ENCODE data around the gene RRAGB.
"Not testable (repeated sequence)": the region's sequence is repeated elsewhere in the genome, so short reads cannot be mapped to it uniquely, and the experiment has no call there.

The RRAGB gene, protein sequence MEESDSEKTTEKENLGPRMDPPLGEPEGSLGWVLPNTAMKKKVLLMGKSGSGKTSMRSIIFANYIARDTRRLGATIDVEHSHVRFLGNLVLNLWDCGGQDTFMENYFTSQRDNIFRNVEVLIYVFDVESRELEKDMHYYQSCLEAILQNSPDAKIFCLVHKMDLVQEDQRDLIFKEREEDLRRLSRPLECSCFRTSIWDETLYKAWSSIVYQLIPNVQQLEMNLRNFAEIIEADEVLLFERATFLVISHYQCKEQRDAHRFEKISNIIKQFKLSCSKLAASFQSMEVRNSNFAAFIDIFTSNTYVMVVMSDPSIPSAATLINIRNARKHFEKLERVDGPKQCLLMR

DNA sequence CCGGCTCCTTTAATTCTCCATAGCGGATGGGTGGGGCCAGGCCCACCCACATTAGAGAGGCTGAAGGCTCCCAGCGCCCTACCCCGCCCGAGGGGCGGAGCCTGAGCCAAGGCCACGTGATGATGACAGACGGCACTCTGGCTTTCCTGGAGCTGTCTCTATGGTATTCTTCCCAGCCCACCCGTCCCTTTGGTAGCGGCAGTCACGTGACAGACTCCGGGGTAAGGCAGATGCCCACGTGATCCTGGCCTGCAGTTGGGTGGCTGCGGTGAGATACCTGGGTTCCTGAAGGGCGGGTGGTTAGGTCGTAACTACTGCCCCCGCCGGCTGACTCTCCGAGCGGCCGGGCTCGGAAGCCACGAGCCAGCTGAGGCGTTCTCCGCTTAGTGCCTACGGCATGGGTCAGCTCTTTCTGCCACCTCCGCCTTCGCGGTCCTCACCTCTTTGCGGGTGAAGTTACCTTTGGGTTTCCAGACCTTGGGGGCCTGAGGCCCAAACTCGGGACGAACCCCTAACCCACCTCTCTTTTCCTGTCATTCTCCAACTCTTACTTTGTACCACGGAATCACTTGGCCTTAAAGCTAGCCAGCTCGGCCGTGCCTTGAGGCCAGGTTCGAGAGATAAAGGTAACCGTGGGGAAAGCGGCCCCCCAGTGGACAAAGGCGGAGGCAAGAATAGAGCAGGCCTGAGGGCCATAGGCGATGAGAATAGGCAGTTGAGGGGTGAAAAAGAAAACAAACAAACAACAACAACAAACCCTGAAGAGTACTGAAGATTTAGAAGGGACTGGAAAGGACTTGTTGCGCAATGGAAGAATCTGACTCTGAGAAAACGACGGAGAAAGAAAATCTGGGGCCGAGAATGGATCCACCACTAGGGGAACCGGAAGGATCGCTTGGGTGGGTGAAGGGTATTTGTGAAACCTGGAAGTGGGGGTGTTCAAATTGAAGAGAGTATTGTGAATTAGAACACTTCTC, at the start of gene RRAGB:
RRAGB (plus strand) TSS at position 229 of the 977 bp plus-strand sequence; CDS start at position 808, 579 bp downstream.
- peak; percentile 77 for FAIRE-seq

DNA sequence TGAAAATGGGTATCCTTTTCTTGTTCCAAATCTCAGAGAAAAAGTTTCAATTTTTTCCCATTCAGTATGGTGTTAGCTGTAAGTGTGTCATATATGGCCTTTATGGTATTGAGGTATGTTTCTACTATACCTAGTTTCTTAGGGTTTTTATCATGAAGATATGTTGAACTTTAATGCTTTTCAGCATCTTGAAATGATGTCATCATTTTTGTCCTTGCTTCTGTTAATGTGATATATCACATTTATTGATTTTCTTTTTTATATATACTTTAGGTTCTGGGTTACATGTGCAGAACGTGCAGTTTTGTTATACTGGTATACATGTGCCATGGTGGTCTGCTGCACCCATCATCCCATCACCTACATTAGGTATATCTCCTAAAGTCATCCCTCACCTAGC, 49.5 kb upstream of the RRAGB start:
- FAIRE-seq = no peak

DNA sequence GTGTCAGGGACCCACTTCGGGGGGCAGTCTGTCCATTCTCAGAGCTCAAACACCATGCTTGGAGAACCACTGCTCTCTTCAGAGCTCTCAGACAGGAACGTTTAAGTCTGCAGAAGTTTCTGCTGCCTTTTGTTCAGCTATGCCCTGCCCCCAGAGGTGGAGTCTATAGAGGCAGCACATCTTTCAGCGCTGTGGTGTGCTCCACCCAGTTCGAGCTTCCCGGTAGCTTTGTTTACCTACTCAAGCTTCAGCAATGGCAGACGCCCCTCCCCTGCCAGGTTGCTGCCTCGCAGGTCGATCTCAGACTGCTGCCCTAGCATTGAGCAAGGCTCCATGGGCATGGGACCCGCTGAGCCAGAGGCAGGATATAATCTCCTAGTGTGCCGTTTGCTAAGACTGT, 29.0 kb upstream of the RRAGB start:
- not testable (repeated sequence) for FAIRE-seq

DNA sequence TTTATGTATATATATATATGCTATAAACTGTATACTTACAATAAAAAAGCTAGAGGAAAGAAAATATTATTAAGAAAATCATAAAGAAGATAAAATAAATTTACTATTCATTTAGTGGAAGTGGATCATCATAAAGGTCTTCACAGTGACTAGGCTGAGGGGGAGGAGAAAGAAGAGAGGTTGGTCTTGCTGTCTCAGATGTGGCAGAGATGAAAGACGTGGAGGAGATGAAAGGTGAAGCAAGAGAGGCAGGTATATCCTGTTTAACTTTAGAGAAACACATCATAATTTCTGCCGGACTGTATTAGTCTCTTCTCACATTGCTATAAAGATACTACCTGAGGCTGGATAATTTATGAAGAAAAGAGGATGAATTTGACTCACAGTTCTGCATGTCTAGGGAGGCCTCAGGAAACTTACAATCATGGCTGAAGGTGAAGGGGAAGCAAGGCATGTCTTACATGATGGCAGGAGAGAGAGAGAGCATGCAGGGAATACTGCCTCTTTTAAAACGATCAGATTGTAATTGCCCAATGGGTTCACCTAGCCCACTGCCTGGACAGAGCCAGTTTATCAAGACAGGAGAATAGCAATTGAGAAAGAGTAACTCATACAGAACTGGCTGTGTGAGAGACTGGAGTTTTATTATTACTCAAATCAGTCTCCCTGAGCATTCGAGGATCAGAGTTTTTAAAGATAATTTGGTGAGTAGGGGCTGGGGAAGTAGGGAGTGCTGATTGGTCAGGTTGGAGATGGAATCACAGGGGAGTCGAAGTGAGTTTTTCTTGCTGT, 22.1 kb upstream of the RRAGB start:
- no peak for FAIRE-seq

DNA sequence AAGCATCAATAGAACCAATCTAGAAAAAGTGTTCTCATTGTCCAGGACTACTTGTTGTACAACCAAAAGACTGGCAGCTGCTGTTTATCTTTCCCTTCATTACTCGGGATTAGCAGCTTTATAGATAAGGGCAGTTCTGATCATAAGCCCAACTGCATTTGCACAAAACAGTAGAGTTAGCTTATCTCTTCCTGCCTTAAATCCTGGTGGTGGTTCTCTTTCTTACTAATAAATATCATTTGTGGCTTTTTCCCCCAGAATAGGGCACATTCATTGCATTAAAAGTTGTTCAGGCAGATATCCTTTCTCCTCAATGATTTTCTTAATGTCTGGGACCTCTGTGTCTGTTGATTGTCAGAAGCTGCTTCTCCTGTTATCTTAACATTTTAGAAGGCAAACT, 20.2 kb upstream of the RRAGB start:
- FAIRE-seq = no peak

DNA sequence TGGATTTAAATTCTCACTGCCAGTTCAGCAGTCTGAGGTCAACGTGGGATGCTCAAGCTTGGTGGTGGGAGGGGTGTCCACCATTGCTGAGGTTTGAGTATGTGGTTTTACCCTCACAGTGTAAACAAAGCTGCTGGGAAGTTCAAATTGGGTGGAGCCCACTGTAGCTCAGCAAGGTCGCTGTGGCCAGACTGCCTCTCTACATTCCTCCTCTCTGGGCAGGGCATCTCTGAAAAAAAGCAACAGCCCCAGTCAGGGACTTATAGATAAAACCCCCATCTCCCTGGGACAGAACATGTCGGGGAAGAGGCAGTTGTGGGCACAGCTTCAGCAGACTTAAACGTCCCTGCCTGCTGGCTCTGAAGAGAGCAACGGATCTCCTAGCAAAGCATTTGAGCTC, 14.9 kb upstream of the RRAGB start:
- no peak for FAIRE-seq

DNA sequence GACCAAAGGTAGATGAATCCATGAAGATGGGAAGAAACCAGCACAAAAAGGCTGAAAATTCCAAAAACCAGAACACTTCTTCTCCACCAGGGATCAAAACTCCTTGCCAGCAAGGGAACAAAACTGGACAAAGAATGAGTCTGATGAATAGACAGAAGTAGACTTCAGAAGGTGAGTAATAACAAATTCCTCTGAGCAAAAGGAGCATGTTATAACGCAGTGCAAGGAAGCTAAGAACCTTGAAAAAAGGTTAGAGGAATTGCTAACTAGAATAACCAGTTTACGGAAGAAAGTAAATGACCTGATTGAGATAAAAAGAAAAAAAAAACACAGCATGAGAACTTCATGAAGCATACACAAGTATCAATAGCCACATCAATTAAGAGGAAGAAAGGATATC, 14.1 kb upstream of the RRAGB start:
- not testable (repeated sequence) for FAIRE-seq

DNA sequence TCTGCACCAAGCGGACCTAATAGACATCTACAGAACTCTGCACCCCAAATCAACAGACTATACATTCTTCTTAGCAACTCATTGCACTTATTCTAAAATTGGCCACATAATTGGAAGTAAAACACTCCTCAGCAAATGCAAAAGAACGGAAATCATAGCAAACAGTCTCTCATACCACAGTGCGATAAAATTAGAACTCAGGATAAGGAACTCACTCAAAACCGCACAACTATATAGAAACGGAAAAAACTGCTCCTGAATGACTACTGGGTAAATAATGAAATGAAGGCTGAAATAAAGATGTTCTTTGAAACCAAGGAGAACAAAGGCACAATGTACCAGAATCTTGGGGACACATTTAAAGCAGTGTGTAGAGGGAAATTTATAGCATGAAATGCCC, 12.5 kb upstream of the RRAGB start:
- FAIRE-seq = not testable (repeated sequence)

DNA sequence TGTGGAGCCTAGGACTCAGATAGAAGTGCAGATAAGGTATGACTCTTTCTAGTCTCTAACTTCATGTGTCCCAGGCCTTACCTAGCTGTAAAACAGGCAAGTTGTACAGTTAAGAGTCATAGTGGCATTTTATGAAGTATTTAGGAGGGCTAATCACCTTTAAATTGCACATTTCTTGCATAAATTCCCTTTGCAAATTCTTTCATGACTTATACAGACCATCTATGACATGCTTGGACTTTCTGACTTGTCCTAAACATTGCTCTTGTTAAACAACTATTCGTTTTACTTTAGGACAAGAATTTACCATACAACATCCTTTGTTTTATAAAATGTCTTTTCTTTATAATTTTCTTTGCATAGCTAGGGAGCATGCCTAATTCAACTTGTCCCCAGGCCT, 7.8 kb upstream of the RRAGB start:
- no peak for FAIRE-seq

DNA sequence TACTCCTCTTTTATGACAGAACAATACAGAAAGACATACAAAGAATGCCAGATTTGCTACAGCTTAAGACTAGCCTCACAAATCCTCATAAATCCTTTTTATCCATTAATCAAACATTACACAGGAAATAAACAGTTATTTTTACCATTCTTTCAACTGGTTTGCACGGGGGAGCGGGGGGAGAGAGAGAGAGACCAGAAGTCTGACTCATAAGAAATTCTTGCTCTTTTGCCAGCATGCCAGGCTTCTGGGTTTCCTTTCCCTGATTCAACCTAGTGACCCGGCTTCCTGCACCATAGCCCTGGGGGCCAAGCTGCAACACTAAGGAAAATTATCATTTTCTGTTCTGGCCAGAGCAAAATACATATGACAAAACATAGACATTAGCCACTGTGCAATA, 6.8 kb upstream of the RRAGB start:
- no peak for FAIRE-seq

DNA sequence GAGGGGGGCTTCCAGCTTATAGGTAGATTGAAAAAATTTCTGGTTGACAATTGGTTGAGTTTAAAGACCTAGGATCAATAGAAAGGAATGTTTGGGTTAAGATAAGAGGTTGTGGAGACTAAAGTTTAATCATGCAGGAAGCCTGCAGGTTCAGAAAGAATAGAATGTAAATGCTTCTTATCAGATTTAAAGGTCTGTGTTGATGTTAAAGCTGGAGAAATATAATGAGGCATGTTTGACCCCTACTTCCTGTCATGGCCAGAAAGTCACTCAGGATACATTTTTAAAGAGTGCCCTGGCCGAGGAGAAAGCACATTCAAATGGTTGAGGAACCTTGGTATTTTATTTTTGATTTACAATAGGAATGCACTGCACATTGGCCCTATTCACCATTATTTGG, 3.9 kb upstream of the RRAGB start:
- no peak for FAIRE-seq

DNA sequence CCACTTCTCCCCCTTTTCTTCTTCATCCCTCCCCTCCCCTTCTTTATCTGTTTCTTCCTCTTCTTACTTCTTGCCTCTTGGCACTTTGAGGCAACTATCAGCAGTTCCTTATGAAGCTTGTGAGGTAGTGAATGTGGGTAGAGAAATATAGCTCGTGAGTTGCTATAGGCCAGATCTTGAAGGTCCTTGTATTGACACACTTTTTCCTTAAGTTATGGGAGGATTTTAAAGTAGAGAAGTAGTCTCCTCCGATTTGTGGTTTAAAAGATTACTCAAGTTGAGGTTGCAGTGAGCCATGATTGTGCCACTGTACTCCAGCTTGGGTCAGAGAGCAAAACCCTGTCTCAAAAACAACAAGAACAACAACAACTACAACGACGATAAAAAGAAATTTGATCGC, 3.4 kb upstream of the RRAGB start:
- no peak for FAIRE-seq

DNA sequence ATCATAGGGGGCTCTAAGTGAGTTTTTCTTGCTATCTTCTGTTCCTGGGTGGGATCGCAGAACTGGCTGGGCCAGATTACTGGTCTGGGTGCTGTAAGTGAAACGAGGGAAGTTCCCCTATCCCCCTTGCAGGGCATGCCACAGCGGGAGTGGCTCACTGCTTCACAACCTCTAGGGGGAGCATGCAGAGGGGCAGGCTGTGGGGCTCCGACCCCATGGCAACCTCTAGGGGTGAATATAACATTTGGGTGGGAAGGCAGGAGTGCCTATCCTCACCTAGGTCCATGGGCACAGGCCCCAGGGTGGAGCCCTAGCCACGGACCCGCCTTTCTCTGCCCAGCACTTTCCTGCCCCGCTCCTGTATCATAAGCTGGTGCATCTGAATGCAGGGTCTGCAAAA, 1.7 kb upstream of the RRAGB start:
- FAIRE-seq = no peak

DNA sequence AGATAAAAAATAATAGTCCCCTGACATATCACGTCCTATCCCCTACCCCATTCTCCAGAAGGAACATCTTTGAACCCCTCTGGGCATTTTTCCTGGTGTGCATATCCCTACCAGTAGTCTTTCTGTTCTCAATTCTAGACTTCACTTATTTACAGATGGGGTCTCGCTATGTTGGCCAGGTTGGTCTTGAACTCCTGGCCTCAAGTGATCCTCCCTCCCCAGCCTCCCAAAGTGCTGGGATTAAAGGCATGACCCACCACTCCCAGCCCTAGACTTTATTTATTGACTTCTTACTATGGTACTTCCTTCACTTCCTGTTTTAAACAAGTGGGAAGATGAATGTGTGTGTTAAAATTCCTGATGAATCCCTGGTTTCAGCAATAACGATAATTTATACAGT, 612 bp upstream of the RRAGB start:
- FAIRE-seq = no peak

DNA sequence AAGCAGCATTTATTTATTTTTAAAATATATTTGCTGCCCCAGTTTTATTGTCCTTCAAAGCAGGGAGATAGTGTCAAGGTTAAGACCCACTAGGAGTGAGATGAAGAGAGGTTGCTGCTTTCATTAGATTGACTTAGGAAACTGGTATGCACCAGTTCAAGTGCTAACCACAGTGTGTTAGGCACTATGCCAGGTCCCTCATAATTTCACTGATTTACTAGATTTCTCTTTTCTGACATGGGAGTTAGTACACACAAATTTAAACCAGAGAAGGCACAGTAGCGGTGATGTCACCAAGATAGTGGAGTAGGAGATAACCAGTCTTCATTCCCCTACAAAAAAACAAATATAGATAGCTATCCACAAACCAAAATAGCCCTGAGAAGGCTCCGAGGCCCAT, 14.3 kb downstream of the RRAGB start:
- no peak for FAIRE-seq

DNA sequence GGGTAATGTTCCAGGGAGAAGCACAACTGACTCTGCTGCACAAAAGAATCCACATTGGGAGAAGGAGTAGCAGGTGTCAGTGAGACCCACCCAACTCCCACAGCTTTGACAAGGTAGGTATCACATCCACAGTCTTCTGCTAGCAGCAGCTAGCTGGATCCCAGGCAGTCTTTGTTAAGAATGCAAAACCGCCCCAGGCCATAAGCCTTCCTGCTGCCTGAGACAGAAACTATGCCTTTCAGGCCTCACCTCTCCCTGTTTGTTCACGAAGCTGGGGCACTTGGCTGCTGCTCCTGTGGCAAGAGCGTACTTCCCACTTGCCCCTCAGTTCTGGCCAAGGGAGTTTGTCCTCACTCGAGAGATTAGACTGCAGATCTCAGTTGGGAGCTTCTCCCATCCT, 21.4 kb downstream of the RRAGB start:
- FAIRE-seq = no peak

DNA sequence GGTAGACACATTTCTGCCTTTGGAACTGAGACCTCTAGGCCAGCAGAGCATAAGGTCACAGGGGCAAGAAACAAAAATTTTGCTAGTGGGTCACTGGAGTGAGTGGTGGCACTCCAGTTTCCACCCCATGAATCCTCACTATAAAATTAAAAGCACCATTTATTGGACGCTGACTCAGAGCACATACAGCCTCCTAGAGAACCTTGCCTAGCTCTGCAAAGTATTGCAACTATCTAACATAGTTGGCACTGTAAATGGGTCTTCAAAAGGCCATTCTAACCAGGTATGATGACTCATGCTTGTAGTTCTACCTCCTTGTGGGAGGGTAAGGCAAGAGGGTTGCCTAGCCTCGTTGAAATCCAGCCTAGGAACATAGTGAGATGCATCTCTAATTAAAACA, 25.1 kb downstream of the RRAGB start:
- no peak for FAIRE-seq

DNA sequence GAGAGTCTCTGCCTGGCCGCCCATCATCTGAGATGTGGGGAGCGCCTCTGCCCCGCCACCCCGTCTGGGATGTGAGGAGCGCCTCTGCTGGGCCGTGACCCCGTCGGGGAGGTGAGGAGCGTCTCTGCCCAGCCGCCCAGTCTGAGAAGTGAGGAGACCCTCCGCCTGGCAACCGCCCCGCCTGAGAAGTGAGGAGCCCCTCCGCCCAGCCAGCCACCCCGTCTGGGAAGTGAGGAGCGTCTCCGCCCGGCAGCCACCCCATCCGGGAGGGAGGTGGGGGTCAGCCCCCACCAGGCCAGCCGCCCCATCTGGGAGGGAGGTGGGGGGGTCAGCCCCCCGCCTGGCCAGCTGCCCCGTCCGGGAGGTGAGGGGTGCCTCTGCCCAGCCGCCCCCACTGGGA, 30.9 kb downstream of the RRAGB start:
- not testable (repeated sequence) for FAIRE-seq

DNA sequence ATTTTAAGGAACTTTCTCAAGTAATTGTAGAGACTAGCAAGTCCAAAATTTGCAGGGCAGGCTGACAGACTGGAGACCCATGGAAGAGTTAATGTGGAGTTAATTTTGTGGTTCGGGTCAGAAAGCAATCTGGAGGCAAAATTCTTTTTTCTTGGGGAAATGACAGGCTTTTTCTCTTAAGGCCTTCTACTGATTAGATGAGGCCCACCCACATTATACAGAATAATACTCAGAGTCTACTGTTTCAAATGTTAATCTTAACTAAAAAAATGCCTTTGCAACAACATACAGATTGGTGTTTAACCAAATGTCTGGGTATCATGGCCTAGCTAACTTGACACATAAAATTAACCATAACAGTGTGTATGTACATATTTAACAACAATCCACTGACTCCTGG, 32.7 kb downstream of the RRAGB start:
- no peak for FAIRE-seq

DNA sequence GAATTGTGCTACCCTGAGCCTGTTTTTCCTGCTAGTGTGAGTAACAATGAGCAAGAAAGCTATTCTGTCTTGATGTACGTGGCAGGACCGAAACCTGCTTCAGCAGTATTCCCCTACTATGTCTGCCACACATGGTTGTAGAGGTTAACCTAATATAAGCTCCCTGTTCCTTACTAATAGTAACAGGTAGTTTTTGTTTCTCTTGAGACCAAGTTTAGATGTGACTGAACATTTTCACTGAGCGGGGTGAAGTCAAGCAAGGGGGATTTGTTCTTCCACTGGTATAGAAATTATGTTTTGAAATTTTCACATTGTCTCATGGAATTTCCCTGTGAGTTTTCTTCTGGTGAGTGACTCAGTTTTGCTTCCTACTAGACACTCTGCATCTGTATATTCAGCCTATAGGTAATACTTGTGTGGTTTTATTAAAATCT, 37.3 kb downstream of the RRAGB start:
- no peak for FAIRE-seq

DNA sequence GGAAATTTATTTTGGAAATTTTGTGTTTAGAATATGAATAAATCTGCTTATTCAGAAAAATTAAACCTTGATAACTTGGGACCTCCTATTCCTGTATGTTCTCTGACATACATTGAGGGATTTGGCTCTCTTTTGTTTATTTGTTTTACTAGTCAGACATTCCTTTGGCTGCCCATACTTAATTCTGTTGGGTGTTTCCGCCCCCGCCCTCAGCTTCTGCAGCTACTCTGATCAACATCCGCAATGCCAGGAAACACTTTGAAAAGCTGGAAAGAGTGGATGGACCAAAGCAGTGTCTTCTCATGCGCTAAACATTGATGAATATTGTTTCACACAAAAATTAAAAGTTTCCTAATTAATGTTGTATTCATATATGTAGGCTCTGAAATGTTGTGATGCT, 40.5 kb downstream of the RRAGB start:
- no peak for FAIRE-seq

DNA sequence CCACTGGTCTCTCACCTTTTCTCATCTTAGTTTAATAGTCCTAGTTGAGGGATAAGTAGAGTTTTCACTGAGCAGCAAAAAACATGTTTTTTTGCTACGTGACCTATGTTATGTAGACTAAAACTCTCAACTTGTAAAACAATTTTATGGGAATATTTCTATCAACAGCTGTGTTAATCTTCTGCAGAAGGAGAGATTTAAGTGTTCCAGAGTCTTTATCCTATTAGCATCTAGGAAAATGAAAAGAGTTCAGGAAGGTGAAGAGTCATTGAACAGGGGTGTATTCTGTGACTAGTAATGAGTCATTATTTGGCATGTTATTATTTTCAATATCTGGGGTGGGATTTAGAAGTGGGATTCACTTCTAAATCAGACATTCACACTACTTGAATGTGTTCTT, 41.9 kb downstream of the RRAGB start:
- no peak for FAIRE-seq

DNA sequence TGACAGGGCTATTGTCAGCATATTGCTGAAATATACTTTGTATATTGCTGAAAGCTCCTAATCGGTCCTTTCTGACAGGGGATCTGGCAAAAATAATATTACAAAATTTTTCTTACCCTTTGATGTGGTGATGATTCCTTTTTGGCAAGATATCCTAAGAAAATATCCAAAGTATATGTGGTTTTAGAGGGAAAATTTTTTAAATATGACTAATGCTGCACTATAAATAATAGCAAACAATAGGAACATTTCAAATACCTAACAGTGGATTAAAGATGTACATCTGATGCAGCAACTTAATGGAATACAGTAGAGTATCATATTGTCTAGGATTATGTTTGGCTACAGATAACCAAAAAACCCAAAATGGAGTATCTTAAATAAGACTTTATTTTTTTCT, 49.6 kb downstream of the RRAGB start:
- no peak for FAIRE-seq
